Purkinje cell (primary cell): Measurements from ENCODE around the gene RIGI. TPM values are rescaled to one million over a fixed set of nuclear protein-coding genes. Genes with fewer than 3 reads are reported as not detected.

ENCODE experiments used
- polyA plus RNA-seq: library from polyadenylated mRNA; unstranded; fragments of >200 nt; fragmentation: Nextera tagmentation; gene quantifications from 2 replicates; pipeline ENCODE4 v1.2.1, GENCODE V29; 2014

Gene RIGI
- polyA plus RNA-seq = 2.7 and 4.1 TPM in 2 replicates

GRCh38 chr9:32526041-32526706 lies at the start of gene RIGI:
TSS of gene RIGI (minus strand) at chr9:32526196. CDS start at chr9:32526166, 30 bp downstream.

GRCh38 chr9:32572900-32573523 lies 47.0 kb upstream of the RIGI start, which contains the start of gene NDUFB6:
TSS of gene NDUFB6 (minus strand) at chr9:32573159. CDS start at chr9:32573060, 99 bp downstream.

GRCh38 chr9:32552172-32552872 lies 26.3 kb upstream of the RIGI start, which contains the start of the genes SMIM27 and TOPORS:
TSS of gene SMIM27 (plus strand) at chr9:32552327. CDS start at chr9:32552435, 108 bp downstream.
TSS of gene TOPORS (minus strand) at chr9:32552586. CDS start at chr9:32552436, 150 bp downstream.

Other genes starting within 250 kb of the RIGI start
- gene ACO1, start 141.6 kb downstream of the RIGI start, polyA plus RNA-seq = 3.7 and 4.7 TPM in 2 replicates
- 42.3 and 74.6 TPM in 2 replicates for gene SMIM27, start 26.1 kb upstream of the RIGI start, polyA plus RNA-seq
- 14.9 and 15.0 TPM in 2 replicates for gene TOPORS, start 26.4 kb upstream of the RIGI start, polyA plus RNA-seq
- 566 and 643 TPM in 2 replicates for gene NDUFB6, start 47.0 kb upstream of the RIGI start, polyA plus RNA-seq
- not detected in 2 replicates for gene TAF1L, start 109.5 kb upstream of the RIGI start, polyA plus RNA-seq